Ascending aorta (tissue), 2 donors: Measurements from ENCODE around the gene TMEM134. TPM values are rescaled to one million over a fixed set of nuclear protein-coding genes. Genes with fewer than 3 reads are reported as not detected.

Experiments used
- DNase-seq, 2 donors: peaks; one replicate each; pipeline ENCODE4 v3.0.0-alpha.2; 2019; ENCODE audit warnings: low spot score in 2 of 2
- H3K27ac ChIP-seq, 2 donors: fragments of 200-600 bp; sonication (generic); one replicate each; pipeline ENCODE4 v1.5.1; 2016 to 2017; ENCODE audit warnings: mild to moderate bottlenecking in 1 of 2
- H3K27me3 ChIP-seq: fragments of 200-600 bp; sonication (generic); one replicate; pipeline ENCODE4 v1.5.1; 2017
- H3K36me3 ChIP-seq, 2 donors: fragments of 200-600 bp; sonication (generic); one replicate each; pipeline ENCODE4 v1.5.1; 2016
- H3K4me1 ChIP-seq, 2 donors: fragments of 200-600 bp; sonication (generic); one replicate each; pipeline ENCODE4 v1.5.1; 2016 to 2017; ENCODE audit warnings: mild to moderate bottlenecking in 1 of 2
- H3K4me3 ChIP-seq, 2 donors: fragments of 200-600 bp; sonication (generic); one replicate each; pipeline ENCODE4 v1.5.1; 2016 to 2017; ENCODE audit warnings: mild to moderate bottlenecking in 1 of 2
- H3K9me3 ChIP-seq, 2 donors: fragments of 200-600 bp; sonication (generic); one replicate each; pipeline ENCODE4 v1.5.1; 2016
- intact Hi-C: fragments of 100-400 bp; cut with DNase I; formaldehyde crosslinking; loops from one replicate; pipeline ENCODE4 v1.15.1; 2023
- total RNA-seq: library from RNA; depleted of rRNA; stranded (reverse); fragments of >200 nt; gene quantifications from one replicate; pipeline ENCODE4 v1.1.0, GENCODE V29; 2016
- TF ChIP-seq, protein P1 (sequence below), 3 experiments: fragments of 200-600 bp in 2 of 3; fragments of 450-650 bp in 1 of 3; sonication (generic) in 2 of 3; IDR thresholded peaks; one replicate each; pipeline ENCODE4 v1.5.1; 2016 to 2019; ENCODE audit warnings: antibody characterized with exemption in 3 of 3, mild to moderate bottlenecking in 1 of 3, moderate library complexity in 1 of 3

Gene TMEM134
- total RNA-seq, 1 donor from 2014 or later, result 189 TPM

DNA sequence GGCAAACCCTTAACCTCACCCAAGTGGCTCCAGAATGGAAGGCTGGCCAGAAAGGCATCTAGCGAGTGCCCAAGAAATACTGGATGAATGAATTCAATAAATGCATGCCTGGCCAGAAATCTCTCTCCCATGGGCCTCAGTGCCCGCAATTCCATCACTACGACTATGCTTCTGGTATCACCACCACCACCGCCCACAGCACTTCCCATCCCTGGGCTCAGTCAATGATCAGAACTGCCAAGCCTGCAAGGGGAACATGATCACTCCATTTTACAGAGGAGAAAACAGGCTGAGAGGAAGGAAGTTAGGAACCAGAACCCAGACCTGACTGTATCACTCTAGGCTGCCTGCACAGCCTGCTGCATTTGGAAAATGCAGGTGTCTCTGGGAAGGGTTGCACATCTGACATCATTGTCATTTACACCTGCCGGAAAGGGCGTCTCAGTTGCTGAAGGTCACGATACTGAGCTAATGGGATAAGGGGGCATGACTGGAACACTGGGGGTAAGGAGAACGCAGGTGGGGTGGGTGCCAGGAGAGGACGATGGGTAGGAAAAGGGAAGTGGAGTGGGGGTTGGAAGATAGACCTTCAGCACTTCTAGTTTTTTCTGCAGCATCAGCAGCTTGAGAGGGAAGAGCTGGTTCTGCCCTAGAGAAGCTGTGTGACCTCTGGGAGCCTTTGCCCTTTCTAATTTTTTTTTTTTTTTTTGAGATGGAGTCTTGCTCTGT, 19.8 kb downstream of the TMEM134 start:
- H3K4me3 ChIP-seq, result no peak overlapping the region
- H3K36me3 ChIP-seq, result no peaks in the 10 kb centered on the region
- H3K27me3 ChIP-seq, result no peaks in the 10 kb centered on the region
- TF ChIP-seq, protein P1, sequence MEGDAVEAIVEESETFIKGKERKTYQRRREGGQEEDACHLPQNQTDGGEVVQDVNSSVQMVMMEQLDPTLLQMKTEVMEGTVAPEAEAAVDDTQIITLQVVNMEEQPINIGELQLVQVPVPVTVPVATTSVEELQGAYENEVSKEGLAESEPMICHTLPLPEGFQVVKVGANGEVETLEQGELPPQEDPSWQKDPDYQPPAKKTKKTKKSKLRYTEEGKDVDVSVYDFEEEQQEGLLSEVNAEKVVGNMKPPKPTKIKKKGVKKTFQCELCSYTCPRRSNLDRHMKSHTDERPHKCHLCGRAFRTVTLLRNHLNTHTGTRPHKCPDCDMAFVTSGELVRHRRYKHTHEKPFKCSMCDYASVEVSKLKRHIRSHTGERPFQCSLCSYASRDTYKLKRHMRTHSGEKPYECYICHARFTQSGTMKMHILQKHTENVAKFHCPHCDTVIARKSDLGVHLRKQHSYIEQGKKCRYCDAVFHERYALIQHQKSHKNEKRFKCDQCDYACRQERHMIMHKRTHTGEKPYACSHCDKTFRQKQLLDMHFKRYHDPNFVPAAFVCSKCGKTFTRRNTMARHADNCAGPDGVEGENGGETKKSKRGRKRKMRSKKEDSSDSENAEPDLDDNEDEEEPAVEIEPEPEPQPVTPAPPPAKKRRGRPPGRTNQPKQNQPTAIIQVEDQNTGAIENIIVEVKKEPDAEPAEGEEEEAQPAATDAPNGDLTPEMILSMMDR (IDR thresholded peaks at IDR 0.05), result no peak
- DNase-seq, result no peak
- no peak overlapping the region for H3K27ac ChIP-seq
- intact Hi-C loops, result no loop called here
- peaks cover 3 to 5% of the 10 kb centered on the region in 2 donors for H3K4me1 ChIP-seq
- no peaks in the 10 kb centered on the region for H3K9me3 ChIP-seq

DNA sequence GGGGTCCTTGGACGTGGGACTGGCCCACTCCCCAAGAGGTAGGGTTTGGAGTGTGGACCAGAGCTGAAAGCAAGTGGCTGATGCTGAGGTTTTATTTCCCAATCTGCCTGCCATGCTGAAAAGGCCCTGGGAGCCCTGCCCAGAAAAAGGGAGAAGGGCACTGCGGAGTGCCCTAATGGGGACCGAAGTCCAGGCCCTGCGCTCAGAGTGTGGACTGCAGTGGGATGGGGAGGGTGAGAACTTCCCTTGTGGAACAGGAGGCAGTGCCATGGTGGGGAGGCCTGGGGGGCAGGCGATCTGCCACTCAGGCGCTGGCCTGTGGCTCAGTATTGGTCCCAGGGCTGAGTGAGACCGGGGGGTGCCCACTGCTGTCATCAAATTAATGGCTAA, 20.8 kb downstream of the TMEM134 start:
- no peak for DNase-seq
- no peak overlapping the region for H3K4me3 ChIP-seq
- peaks cover 3 to 6% of the 10 kb centered on the region in 2 donors for H3K4me1 ChIP-seq

GRCh38 chr11:67445515-67445914, 23.5 kb downstream of the TMEM134 start:
- TF ChIP-seq, protein P1 (IDR thresholded peaks at IDR 0.05), result no peak
- DNase-seq, result no peak
- Histone ChIP-seq H3K27ac (no peak overlapping the region), H3K27me3 (no peaks in the 10 kb centered on the region), H3K36me3 (peaks cover 13 to 14% of the 10 kb centered on the region in 2 donors), H3K4me1 (peaks cover 8 to 13% of the 10 kb centered on the region in 2 donors), H3K4me3 (no peak overlapping the region), H3K9me3 (no peaks in the 10 kb centered on the region)
- intact Hi-C loops, result no loop called here

More for the DNA sequence above, 20.8 kb downstream of the TMEM134 start:
- TF ChIP-seq, protein P1 (IDR thresholded peaks at IDR 0.05), result no peak
- no peaks in the 10 kb centered on the region for H3K9me3 ChIP-seq
- no peak overlapping the region for H3K27ac ChIP-seq
- H3K36me3 ChIP-seq, result no peaks in the 10 kb centered on the region
- H3K27me3 ChIP-seq, result no peaks in the 10 kb centered on the region
- intact Hi-C loops, result no loop called here

GRCh38 chr11:67442504-67443404, 26.3 kb downstream of the TMEM134 start:
- Histone ChIP-seq H3K27ac (peak overlapping the region; percentile 94 to 98), H3K4me1 (peaks cover 8 to 13% of the 10 kb centered on the region in 2 donors), H3K27me3 (no peaks in the 10 kb centered on the region), H3K4me3 (peak overlapping the region; percentile 89 to 99), H3K9me3 (no peaks in the 10 kb centered on the region), H3K36me3 (peaks cover 14 to 19% of the 10 kb centered on the region in 2 donors)
- TF ChIP-seq, protein P1 (IDR thresholded peaks at IDR 0.05), result no peak
- DNase-seq, result no peak
- intact Hi-C loops, result loop anchor here (1.0 kb wide), 3 partner anchors 14 to 41 kb away; partner anchors contain the start of genes PPP1CA, RPS6KB2 and TMEM134

DNA sequence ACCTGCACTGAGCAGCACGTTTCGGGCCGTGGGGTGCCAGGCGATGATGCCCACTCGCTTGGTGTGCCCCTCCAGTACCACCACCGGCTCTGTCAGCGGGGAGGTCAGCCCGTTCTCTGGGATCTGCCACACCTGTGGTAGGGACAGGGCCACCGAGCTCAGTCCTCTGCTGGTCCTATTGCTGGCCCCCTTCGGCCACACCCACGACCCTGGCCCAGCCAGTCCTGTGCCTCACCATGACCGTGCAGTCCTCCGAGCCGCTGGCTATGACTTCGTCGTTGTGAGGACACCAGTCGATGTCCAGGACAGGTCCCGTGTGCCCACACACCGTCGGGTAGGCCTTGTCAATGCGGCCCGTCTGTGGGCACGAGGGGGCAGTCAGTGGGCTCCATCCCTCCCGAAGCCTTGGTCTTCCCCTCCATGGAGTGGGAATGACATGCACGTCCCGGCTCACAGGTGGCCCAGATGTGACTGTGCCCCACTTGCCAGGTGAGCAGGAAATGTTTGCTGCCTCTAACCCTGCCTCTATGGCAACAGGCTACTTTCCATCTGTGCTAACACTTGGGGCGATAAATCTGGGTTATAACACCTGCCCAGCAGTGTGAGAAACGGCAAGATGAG, 27.2 kb downstream of the TMEM134 start:
- Histone ChIP-seq H3K27ac (peak overlapping the region; percentile 12 to 98), H3K9me3 (no peaks in the 10 kb centered on the region), H3K36me3 (peaks cover 14 to 23% of the 10 kb centered on the region in 2 donors), H3K4me1 (peaks cover 8 to 13% of the 10 kb centered on the region in 2 donors), H3K4me3 (peak overlapping the region in 1 of 2 donors; percentile 99), H3K27me3 (no peaks in the 10 kb centered on the region)
- DNase-seq, result no peak
- TF ChIP-seq, protein P1 (IDR thresholded peaks at IDR 0.05), result no peak
- intact Hi-C loops, result no loop called here
